HepG2 (cell line): ENCODE measurements around the gene SKP2. TPM values are rescaled to one million over a fixed set of nuclear protein-coding genes. Genes with fewer than 3 reads are reported as not detected.

ENCODE experiments used
- ATF7 ChIP-seq, 2 experiments: fragments of 450-650 bp in 1 of 2; sonication (generic) in 1 of 2; formaldehyde crosslinking in 1 of 2; IDR thresholded peaks; 2 replicates each; pipeline versions ENCODE4 v1.4.0 to v1.6.1; 2016 to 2020; ENCODE audit warnings: antibody characterized with exemption in 1 of 2, mild to moderate bottlenecking in 1 of 2, missing genetic modification reagents in 1 of 2
- CREBL2 ChIP-seq: sonication (generic); formaldehyde crosslinking; IDR thresholded peaks from 2 replicates; pipeline ENCODE4 v1.8.1; 2023; ENCODE audit warnings: missing genetic modification reagents, mild to moderate bottlenecking, borderline replicate concordance
- GLMP ChIP-seq: sonication (generic); formaldehyde crosslinking; IDR thresholded peaks from 2 replicates; pipeline ENCODE4 v1.9.0; 2021; ENCODE audit warnings: missing genetic modification reagents, mild to moderate bottlenecking, borderline replicate concordance
- HBP1 ChIP-seq: IDR thresholded peaks from 2 replicates; pipeline ENCODE4 v1.6.1; 2016; ENCODE audit warnings: low read depth, control low read depth
- ISX ChIP-seq: sonication (generic); formaldehyde crosslinking; conservative IDR thresholded peaks from 2 replicates; pipeline ENCODE4 v1.5.0; 2020; ENCODE audit warnings: missing genetic modification reagents
- MEF2D ChIP-seq: sonication (generic); formaldehyde crosslinking; IDR thresholded peaks from 2 replicates; pipeline ENCODE4 v1.5.1; 2020; ENCODE audit warnings: mild to moderate bottlenecking, missing genetic modification reagents
- MTA1 ChIP-seq: sonication (generic); formaldehyde crosslinking; IDR thresholded peaks from 2 replicates; pipeline ENCODE4 v1.4.0; 2020; ENCODE audit warnings: missing genetic modification reagents, mild to moderate bottlenecking, borderline replicate concordance
- MYNN ChIP-seq: sonication (generic); formaldehyde crosslinking; IDR thresholded peaks from 2 replicates; pipeline ENCODE4 v1.4.0; 2020; ENCODE audit warnings: mild to moderate bottlenecking, low read depth, missing genetic modification reagents
- NFE2L1 ChIP-seq: sonication (generic); formaldehyde crosslinking; IDR thresholded peaks from 2 replicates; pipeline ENCODE4 v1.4.0; 2020; ENCODE audit warnings: missing genetic modification reagents, mild to moderate bottlenecking, borderline replicate concordance
- TBX2 ChIP-seq: sonication (generic); formaldehyde crosslinking; IDR thresholded peaks from 2 replicates; pipeline ENCODE4 v1.5.0; 2020; ENCODE audit warnings: missing genetic modification reagents, mild to moderate bottlenecking, borderline replicate concordance
- ZBTB40 ChIP-seq, 2 experiments: fragments of 450-650 bp in 1 of 2; sonication (generic) in 1 of 2; formaldehyde crosslinking in 1 of 2; IDR thresholded peaks; 2 replicates each; pipeline versions ENCODE4 v1.6.1 to v1.8.0; 2016 to 2022; ENCODE audit warnings: antibody characterized with exemption in 1 of 2, mild to moderate bottlenecking in 1 of 2, missing genetic modification reagents in 1 of 2
- ZNF143 ChIP-seq: sonication (generic); formaldehyde crosslinking; IDR thresholded peaks from 2 replicates; pipeline ENCODE4 v1.4.0; 2020; ENCODE audit warnings: missing genetic modification reagents
- ZNF282 ChIP-seq: fragments of 450-650 bp; IDR thresholded peaks from 2 replicates; pipeline ENCODE4 v1.6.1; 2018; ENCODE audit not compliant: partially characterized antibody
- ZNF335 ChIP-seq: sonication (generic); formaldehyde crosslinking; IDR thresholded peaks from 2 replicates; pipeline ENCODE4 v1.4.0; 2020; ENCODE audit warnings: missing genetic modification reagents
- ZNF563 ChIP-seq: sonication (generic); formaldehyde crosslinking; IDR thresholded peaks from 2 replicates; pipeline ENCODE4 v1.8.0; 2022; ENCODE audit warnings: mild to moderate bottlenecking, moderate library complexity, missing genetic modification reagents
- ZNF629 ChIP-seq: sonication (generic); formaldehyde crosslinking; conservative IDR thresholded peaks from 2 replicates; pipeline ENCODE4 v1.5.0; 2020; ENCODE audit warnings: missing genetic modification reagents
- polyA plus RNA-seq, 8 experiments: library from polyadenylated mRNA; depleted of rRNA in 3 of 8; stranded (reverse) in 7 of 8; unstranded in 1 of 8; fragments of >200 nt; fragmentation: Illumina TruSeq in 4 of 8; extraction: Trizol in 4 of 8; gene quantifications; 2 replicates each; pipeline versions ENCODE4 v1.2.1 to v1.2.3, GENCODE V29; 2011 to 2016; ENCODE audit warnings: low read depth in 4 of 8, missing spikeins in 1 of 8, mixed read lengths in 1 of 8; ENCODE audit not compliant: insufficient read depth in 1 of 8
- total RNA-seq, 5 experiments: library from RNA; depleted of rRNA; stranded (reverse); fragments of >200 nt; fragmentation: Illumina TruSeq; extraction: Trizol; gene quantifications; 2 replicates each; pipeline ENCODE4 v1.2.3, GENCODE V29; 2016; ENCODE audit warnings: low read depth in 1 of 5

SKP2 gene
- total and polyA plus RNA-seq, 2 of the 13 experiments (the other 11 are each of a cell fraction or from before 2014, with no cell fraction given) = 29.6 to 84.1 TPM

- TF ChIP-seq ZNF629 = peak; percentile 80
- no peak for TF ChIP-seq HBP1 (CRISPR knock-in tag)
- no peak for TF ChIP-seq ZNF563
- peak; percentile 54; the same call in 1 of the 2 replicates for TF ChIP-seq ZNF143
- 0 out of 2 replicates have a peak, but pooled peaks have one; percentile 21 for TF ChIP-seq NFE2L1 (CRISPR knock-in tag)
- no peak for TF ChIP-seq ZBTB40 (IDR thresholded peaks at IDR 0.05)
- TF ChIP-seq ZBTB40 (CRISPR knock-in tag; IDR thresholded peaks at IDR 0.05) = peak; percentile 64; the same call in 1 of the 2 replicates
- TF ChIP-seq CREBL2 = no peak
- no peak for TF ChIP-seq GLMP (CRISPR knock-in tag)
- TF ChIP-seq ATF7 (IDR thresholded peaks at IDR 0.05) = no peak
- no peak for TF ChIP-seq ATF7 (CRISPR knock-in tag; IDR thresholded peaks at IDR 0.05)
- TF ChIP-seq ISX (CRISPR knock-in tag) = no peak
- TF ChIP-seq TBX2 (CRISPR knock-in tag) = peak; percentile 52; the same call in 1 of the 2 replicates
- no peak for TF ChIP-seq ZNF282
- 0 out of 2 replicates have a peak, but pooled peaks have one; percentile 23 for TF ChIP-seq ZNF335
- TF ChIP-seq MEF2D (CRISPR knock-in tag) = peak; percentile 38; the same call in 1 of the 2 replicates
- TF ChIP-seq MTA1 (CRISPR knock-in tag) = peak; percentile 61; the same call in 1 of the 2 replicates
- TF ChIP-seq MYNN (CRISPR knock-in tag) = no peak
Measured at GRCh38 chr5:36138900-36139683, 12.8 kb upstream of the SKP2 start (continued).
